Prostate gland (tissue), 2 donors: ENCODE results near the gene GPR137. TPM values are rescaled to one million over a fixed set of nuclear protein-coding genes. Genes with fewer than 3 reads are reported as not detected.

ENCODE experiments used
- DNase-seq: peaks from one replicate; pipeline ENCODE4 v3.0.0-alpha.2; 2019; ENCODE audit warnings: low spot score
- H3K27ac ChIP-seq, 2 donors: fragments of 200-600 bp; sonication (generic); 2 replicates each; pipeline ENCODE4 v1.5.1; 2017 to 2019
- H3K27me3 ChIP-seq: fragments of 200-600 bp; sonication (generic); replicated peaks from 2 replicates; pipeline ENCODE4 v1.5.1; 2019; ENCODE audit not compliant: insufficient read depth
- H3K36me3 ChIP-seq, 2 donors: fragments of 200-600 bp; sonication (generic); 1 replicate in 1 of 2; 2 replicates in 1 of 2; pipeline versions ENCODE4 v1.5.1 to v1.8.1; 2017 to 2019
- H3K4me1 ChIP-seq: fragments of 200-600 bp; sonication (generic); replicated peaks from 2 replicates; pipeline ENCODE4 v1.5.1; 2019
- H3K4me3 ChIP-seq, 2 donors: fragments of 200-600 bp; sonication (generic); 2 replicates each; pipeline ENCODE4 v1.5.1; 2017 to 2019
- H3K9me3 ChIP-seq: fragments of 200-600 bp; sonication (generic); 2 replicates; pipeline ENCODE4 v1.5.1; 2017
- POLR2A ChIP-seq: fragments of 450-650 bp; IDR thresholded peaks from one replicate; pipeline ENCODE4 v1.6.1; 2016; ENCODE audit warnings: antibody characterized with exemption, mild to moderate bottlenecking
- POLR2AphosphoS5 ChIP-seq: sonication (generic); formaldehyde crosslinking; IDR thresholded peaks from one replicate; pipeline ENCODE4 v1.6.1; 2017; ENCODE audit warnings: antibody characterized with exemption
- WGBS: methylation state at CpG from one replicate; pipeline ENCODE4 v1.1.5; 2018; 5-methylcytosine and 5-hydroxymethylcytosine counted together
- intact Hi-C: fragments of 100-400 bp; cut with DNase I; formaldehyde crosslinking; loops from one replicate; pipeline ENCODE4 v1.14.2; 2022
- total RNA-seq, 2 donors: library from RNA; depleted of rRNA; stranded (reverse); fragments of >200 nt; gene quantifications; one replicate each; pipeline ENCODE4 v1.1.0, GENCODE V29; 2016
- TF ChIP-seq, protein P1 (sequence below), 4 experiments: fragments of 200-600 bp in 2 of 4; fragments of 450-650 bp in 2 of 4; sonication (generic) in 2 of 4; IDR thresholded peaks; 1 replicate in 3 of 4; 2 replicates in 1 of 4; pipeline ENCODE4 v1.5.1; 2016 to 2019; ENCODE audit warnings: antibody characterized with exemption in 4 of 4, mild to moderate bottlenecking in 2 of 4, moderate library complexity in 2 of 4

Gene GPR137
- total RNA-seq, 2 donors from 2014 or later, result 38.8 to 94.9 TPM

GRCh38 chr11:64251753-64252002, 34.0 kb upstream of the GPR137 start:
- TF ChIP-seq, protein P1, sequence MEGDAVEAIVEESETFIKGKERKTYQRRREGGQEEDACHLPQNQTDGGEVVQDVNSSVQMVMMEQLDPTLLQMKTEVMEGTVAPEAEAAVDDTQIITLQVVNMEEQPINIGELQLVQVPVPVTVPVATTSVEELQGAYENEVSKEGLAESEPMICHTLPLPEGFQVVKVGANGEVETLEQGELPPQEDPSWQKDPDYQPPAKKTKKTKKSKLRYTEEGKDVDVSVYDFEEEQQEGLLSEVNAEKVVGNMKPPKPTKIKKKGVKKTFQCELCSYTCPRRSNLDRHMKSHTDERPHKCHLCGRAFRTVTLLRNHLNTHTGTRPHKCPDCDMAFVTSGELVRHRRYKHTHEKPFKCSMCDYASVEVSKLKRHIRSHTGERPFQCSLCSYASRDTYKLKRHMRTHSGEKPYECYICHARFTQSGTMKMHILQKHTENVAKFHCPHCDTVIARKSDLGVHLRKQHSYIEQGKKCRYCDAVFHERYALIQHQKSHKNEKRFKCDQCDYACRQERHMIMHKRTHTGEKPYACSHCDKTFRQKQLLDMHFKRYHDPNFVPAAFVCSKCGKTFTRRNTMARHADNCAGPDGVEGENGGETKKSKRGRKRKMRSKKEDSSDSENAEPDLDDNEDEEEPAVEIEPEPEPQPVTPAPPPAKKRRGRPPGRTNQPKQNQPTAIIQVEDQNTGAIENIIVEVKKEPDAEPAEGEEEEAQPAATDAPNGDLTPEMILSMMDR (IDR thresholded peaks at IDR 0.05), result no peak
- no peak for TF ChIP-seq POLR2AphosphoS5
- no peak for TF ChIP-seq POLR2A
- Histone ChIP-seq H3K27me3 (no peaks in the 10 kb centered on the region), H3K36me3 (no peaks in the 10 kb centered on the region), H3K4me1 (peaks cover 11% of the 10 kb centered on the region), H3K9me3 (no peaks in the 10 kb centered on the region), H3K27ac (peak overlapping the region; percentile 70 to 83), H3K4me3 (peak overlapping the region; percentile 73 to 90)
- DNase-seq, result no peak
- WGBS, result under 1% methylated on average over 18 of the region's 18 CpGs
- intact Hi-C loops, result loop anchor here (5.0 kb wide), 1 partner anchor 51 kb away; the partner anchor contains the start of gene CATSPERZ

GRCh38 chr11:64252003-64252872, 33.4 kb upstream of the GPR137 start:
- intact Hi-C loops, result loop anchor here (5.0 kb wide), 1 partner anchor 50 kb away; the partner anchor contains the start of gene CATSPERZ
- Histone ChIP-seq H3K27ac (peak overlapping the region; percentile 70 to 83), H3K36me3 (no peaks in the 10 kb centered on the region), H3K4me3 (peak overlapping the region; percentile 73 to 90), H3K27me3 (no peaks in the 10 kb centered on the region), H3K4me1 (peaks cover 11% of the 10 kb centered on the region), H3K9me3 (no peaks in the 10 kb centered on the region)
- TF ChIP-seq POLR2AphosphoS5 (peak; percentile 37), POLR2A (peak; percentile 59)
- TF ChIP-seq, protein P1 (IDR thresholded peaks at IDR 0.05), result peak in 1 of 4 experiments; percentile 35
- WGBS, result 5% methylated on average over 19 of the region's 23 CpGs
- DNase-seq, result peak; percentile 58

DNA sequence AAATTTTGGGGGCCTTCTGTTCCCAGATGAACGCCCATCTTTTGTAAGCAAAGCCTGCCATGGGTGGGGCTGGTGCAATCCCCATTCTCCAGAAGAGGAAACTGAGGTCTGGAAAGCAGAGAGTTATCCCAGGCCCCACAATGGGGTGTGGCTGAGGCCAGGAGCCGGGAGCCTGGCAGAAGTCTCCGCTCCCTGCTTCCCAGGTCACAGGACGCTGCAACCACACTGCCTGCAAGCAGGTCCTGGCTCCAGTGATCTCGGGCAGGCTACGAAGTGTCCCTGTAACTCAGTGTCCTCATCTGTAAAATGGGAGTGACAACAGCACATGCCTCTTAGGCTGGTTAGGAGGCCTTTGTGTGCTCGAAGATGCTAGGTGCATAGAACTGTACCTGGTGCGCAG, 32.6 kb upstream of the GPR137 start:
- 75% methylated on average over 8 of the region's 8 CpGs for WGBS
- intact Hi-C loops, result loop anchor here (5.0 kb wide), 1 partner anchor 49 kb away; the partner anchor contains the start of gene CATSPERZ
- H3K27ac ChIP-seq, result peak overlapping the region in 1 of 2 donors; percentile 83
- no peaks in the 10 kb centered on the region for H3K9me3 ChIP-seq
- no peak overlapping the region for H3K4me3 ChIP-seq
- no peaks in the 10 kb centered on the region for H3K27me3 ChIP-seq
- TF ChIP-seq POLR2AphosphoS5, result no peak
- TF ChIP-seq, protein P1 (IDR thresholded peaks at IDR 0.05), result no peak
- TF ChIP-seq POLR2A, result no peak
- H3K4me1 ChIP-seq, result peaks cover 11% of the 10 kb centered on the region
- H3K36me3 ChIP-seq, result no peaks in the 10 kb centered on the region
- no peak for DNase-seq

DNA sequence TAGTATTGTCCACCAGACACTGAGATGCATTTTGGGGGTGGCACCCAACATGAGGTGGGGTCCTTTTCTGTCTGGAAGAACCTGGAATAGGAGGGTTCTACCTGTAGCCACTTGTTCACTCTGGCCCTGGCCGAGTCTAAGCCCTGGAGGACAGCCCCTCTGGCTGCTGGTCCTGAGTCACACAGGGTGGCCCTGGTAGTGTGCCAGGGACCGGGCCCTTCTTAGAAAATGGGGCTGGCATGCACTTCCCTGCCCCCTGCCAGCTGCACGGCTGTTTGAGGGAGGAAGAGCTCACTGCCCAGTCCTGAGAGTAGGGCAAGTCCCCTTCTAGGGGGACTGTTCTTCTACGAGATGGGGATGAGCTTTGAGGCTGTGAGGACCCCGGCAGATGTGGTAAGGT, 32.2 kb upstream of the GPR137 start:
- H3K27me3 ChIP-seq, result no peaks in the 10 kb centered on the region
- H3K36me3 ChIP-seq, result peaks cover 0 to 4% of the 10 kb centered on the region in 2 donors
- no peak overlapping the region for H3K27ac ChIP-seq
- intact Hi-C loops, result loop anchor here (5.0 kb wide), 1 partner anchor 49 kb away; the partner anchor contains the start of gene CATSPERZ
- H3K4me3 ChIP-seq, result no peak overlapping the region
- DNase-seq, result no peak
- TF ChIP-seq, protein P1 (IDR thresholded peaks at IDR 0.05), result no peak
- TF ChIP-seq POLR2AphosphoS5, result no peak
- TF ChIP-seq POLR2A, result no peak
- peaks cover 11% of the 10 kb centered on the region for H3K4me1 ChIP-seq
- no peaks in the 10 kb centered on the region for H3K9me3 ChIP-seq
- 36% methylated on average over 5 of the region's 5 CpGs for WGBS
